Measurements from ENCODE around the gene TTC21A.

The TTC21A gene

DNA sequence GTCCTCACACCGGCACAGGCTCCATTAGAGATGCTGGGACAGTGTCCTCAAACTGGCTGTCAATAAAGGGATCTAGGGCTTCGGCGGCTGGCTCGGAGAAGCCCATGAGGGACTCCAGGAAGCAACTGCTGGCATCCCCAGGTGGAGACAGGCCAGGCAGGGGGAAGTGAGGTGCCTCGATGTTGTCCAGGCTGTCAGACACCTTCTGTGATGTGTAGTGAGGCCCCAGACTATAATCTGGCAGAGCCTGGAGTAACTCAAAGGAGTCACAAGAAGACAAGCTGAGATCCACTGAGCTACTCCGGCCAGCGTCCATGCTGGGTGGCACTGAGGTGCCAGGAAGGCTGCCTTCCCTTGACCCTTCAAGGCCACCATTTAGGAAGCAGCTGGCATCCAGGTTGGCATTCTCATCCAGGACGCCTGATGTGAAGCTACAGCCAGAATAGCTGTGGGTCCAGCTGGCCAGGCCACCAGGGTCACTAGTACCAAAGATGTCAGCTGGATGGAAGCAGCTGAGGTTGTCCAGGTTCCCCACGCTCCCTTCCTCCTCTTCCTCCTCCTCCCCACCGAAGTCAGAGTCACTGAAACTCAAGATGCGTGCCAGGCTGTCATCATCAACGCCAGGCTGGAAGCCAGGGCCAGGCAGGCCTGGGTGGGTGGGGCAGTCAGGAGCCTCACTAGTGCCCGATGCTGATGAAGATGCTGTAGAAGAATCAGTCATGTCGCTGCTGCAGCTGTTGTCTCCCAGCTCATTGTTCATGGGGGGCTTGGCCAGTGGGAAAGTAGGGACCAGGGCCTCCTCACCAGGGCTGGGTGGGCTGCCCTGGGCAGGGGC is 35.8 kb downstream of the TTC21A start:
- peak overlapping the region; percentile 31 for H3K27ac Mint-ChIP-seq
- H3K36me3 Mint-ChIP-seq, result peaks cover 18% of the 10 kb centered on the region
- DNase-seq (ENCODE audit: low spot score in 2 of 2) (no peak), ATAC-seq (ENCODE audit: low read depth) (no peak)
- no peaks in the 10 kb centered on the region for H3K27me3 Mint-ChIP-seq
- no peaks in the 10 kb centered on the region for H3K9me3 Mint-ChIP-seq
- H3K4me3 Mint-ChIP-seq, result no peak overlapping the region
- H3K4me1 Mint-ChIP-seq, result peaks cover 44% of the 10 kb centered on the region

DNA sequence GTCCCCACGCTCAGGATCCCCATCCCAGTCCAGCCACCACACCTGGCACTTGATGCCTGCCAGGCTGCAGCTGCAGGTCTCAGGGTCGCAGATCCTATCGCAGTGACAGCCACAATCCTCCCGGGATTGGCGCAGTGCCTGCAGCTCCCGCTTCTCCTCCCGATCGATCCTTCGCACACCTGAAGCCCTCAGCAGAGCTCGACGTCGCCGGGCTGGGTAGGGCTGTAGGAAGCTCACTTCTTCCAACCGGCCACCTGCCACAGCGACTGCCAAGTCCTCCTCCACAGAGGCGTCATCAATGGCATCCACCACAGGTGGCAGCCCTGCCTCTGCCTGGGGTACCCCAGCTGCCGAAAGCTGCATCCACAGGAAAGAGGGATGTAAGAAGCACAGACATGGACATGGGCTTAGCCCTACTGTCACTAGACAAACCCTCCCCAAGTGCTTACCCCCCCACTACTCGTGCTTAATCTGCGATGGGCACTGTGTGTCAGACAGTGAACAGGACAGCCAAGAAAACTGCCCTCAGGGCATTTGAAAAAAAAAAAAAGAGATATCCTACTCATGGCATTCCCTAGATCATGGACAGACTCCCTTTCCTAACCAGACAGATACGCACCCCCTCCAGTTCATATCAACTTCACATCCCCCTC is 36.7 kb downstream of the TTC21A start:
- ATAC-seq (ENCODE audit: low read depth) (no peak), DNase-seq (ENCODE audit: low spot score in 2 of 2) (no peak)
- H3K36me3 Mint-ChIP-seq, result peaks cover 18% of the 10 kb centered on the region
- H3K27ac Mint-ChIP-seq, result peak overlapping the region; percentile 75
- H3K9me3 Mint-ChIP-seq, result no peaks in the 10 kb centered on the region
- H3K4me1 Mint-ChIP-seq, result peaks cover 53% of the 10 kb centered on the region
- no peaks in the 10 kb centered on the region for H3K27me3 Mint-ChIP-seq
- no peak overlapping the region for H3K4me3 Mint-ChIP-seq

DNA sequence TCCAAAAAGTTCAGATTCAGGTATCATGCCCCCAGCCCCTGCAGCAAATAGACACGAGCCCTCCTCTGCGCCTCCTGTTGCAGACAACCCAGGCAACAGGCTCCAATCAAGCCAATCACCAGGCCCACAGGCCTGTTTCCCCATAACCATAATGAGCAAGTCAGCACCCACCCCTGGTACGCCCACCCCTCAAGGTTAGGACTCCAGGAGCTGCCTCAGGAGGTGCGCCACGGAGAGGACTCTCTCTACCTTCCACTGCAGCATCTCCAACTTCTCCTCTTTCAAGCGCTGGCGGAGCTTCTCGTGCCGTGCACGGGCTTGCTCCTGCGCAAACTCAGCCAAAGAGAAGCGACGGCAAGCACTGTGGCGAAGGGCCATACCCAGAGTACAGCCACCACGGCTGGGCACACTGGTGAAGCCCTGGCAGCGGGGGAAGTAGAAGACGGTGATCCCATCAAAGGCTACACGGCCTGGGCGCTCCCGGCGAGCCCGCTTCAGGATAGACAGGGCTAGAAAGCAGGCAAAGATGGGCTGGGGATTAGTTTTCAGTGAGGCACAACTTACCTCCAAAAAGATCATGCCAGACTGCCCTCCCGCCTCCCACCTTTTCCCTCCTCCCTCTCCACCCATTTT is 37.4 kb downstream of the TTC21A start:
- no peaks in the 10 kb centered on the region for H3K9me3 Mint-ChIP-seq
- ATAC-seq (ENCODE audit: low read depth), result no peak
- peaks cover 18% of the 10 kb centered on the region for H3K36me3 Mint-ChIP-seq
- no peak for DNase-seq (ENCODE audit: low spot score in 2 of 2)
- peak overlapping the region; percentile 75 for H3K27ac Mint-ChIP-seq
- no peak overlapping the region for H3K4me3 Mint-ChIP-seq
- H3K4me1 Mint-ChIP-seq, result peaks cover 60% of the 10 kb centered on the region
- no peaks in the 10 kb centered on the region for H3K27me3 Mint-ChIP-seq

DNA sequence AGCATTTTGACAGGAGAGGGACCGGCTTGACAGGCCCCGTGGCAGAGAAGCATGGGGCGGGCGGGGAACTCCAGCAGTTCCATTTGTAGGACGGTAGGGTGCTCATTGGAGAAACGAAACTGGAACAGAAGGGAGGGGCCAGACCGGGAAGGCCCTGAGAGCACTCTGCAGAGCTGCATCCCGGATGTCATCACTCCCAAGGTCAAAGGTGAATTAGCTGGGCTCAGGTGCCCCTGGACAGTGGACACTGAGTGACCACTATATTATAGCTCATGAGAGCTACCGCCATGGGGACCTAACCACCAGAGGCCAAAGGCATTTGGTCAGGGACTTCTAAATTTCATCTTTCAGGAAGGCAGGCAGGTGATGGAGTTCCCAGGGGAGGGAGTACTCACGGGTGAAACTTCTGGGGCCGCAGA is 38.6 kb downstream of the TTC21A start:
- Mint-ChIP-seq H3K27me3 (no peaks in the 10 kb centered on the region), H3K4me1 (peaks cover 64% of the 10 kb centered on the region), H3K36me3 (peaks cover 18% of the 10 kb centered on the region), H3K9me3 (no peaks in the 10 kb centered on the region), H3K27ac (peak overlapping the region; percentile 94), H3K4me3 (peak overlapping the region; percentile 57)
- ATAC-seq (ENCODE audit: low read depth) (peak; percentile 15), DNase-seq (ENCODE audit: low spot score in 2 of 2) (no peak)

DNA sequence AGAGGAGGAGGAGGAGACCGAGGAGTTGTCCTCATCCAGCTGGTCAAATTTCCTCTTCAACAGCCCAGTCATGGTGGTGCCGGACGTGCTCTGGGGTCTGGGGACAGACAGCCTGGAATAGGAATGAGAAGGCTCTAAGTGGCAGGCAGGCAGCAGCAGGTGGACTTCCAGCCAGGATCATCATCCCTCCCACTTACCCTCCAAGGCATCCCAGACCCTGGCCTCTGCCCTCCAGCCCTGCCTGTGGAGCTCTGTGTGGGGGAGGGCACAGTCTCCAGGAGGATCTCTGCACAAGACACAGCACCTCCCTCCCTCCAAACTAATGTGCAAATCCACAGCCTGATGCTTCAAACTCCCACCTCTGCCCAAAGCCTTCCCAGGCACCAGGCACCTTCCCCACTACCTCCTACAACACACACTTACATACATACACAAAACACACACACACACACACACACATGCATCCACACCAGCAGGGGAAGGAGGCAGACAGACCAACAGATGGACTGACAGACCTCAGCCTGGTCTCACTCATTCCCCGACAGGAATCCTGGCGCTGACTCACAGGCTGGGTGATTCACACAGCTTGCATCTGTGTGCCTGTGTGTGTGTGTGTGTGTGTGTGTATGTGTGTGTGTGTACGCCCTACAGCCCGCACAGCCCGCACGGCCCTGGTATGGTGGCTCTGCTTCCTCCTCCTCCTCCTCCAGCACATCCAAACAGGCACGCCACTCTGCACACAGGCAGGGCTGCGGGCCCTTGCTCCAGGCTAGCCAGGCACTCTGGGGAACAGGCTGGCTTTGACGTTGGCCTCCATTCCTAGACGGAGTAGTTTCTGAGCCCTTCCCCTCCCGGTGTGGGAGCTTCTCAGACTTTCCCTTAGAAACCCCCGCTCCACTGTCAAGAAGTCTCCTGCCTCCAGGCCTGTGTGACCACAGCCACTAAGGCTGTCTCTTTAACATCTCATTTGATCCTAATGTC is 39.4 kb downstream of the TTC21A start:
- ATAC-seq (ENCODE audit: low read depth) (peak; percentile 13), DNase-seq (ENCODE audit: low spot score in 2 of 2) (no peak)
- H3K4me3 Mint-ChIP-seq, result peak overlapping the region; percentile 74
- peaks cover 17% of the 10 kb centered on the region for H3K36me3 Mint-ChIP-seq
- H3K27ac Mint-ChIP-seq, result peak overlapping the region; percentile 94
- H3K9me3 Mint-ChIP-seq, result no peaks in the 10 kb centered on the region
- H3K27me3 Mint-ChIP-seq, result no peaks in the 10 kb centered on the region
- peaks cover 59% of the 10 kb centered on the region for H3K4me1 Mint-ChIP-seq

- ATAC-seq (ENCODE audit: low read depth) (peak; percentile 8), DNase-seq (ENCODE audit: low spot score in 2 of 2) (no peak)
- peak overlapping the region; percentile 74 for H3K4me3 Mint-ChIP-seq
- H3K27ac Mint-ChIP-seq, result peak overlapping the region; percentile 94
- no peaks in the 10 kb centered on the region for H3K27me3 Mint-ChIP-seq
- H3K9me3 Mint-ChIP-seq, result no peaks in the 10 kb centered on the region
- H3K36me3 Mint-ChIP-seq, result peaks cover 12% of the 10 kb centered on the region
- H3K4me1 Mint-ChIP-seq, result peaks cover 67% of the 10 kb centered on the region
These were observed 40.4 kb downstream of the TTC21A start for GRCh38 chr3:39147711-39148434.

- H3K4me3 Mint-ChIP-seq, result peak overlapping the region; percentile 74
- H3K4me1 Mint-ChIP-seq, result peaks cover 67% of the 10 kb centered on the region
- H3K27me3 Mint-ChIP-seq, result no peaks in the 10 kb centered on the region
- ATAC-seq (ENCODE audit: low read depth) (no peak), DNase-seq (ENCODE audit: low spot score in 2 of 2) (no peak)
- H3K36me3 Mint-ChIP-seq, result peaks cover 12% of the 10 kb centered on the region
- H3K27ac Mint-ChIP-seq, result peak overlapping the region; percentile 94
- H3K9me3 Mint-ChIP-seq, result no peaks in the 10 kb centered on the region
These were observed 41.1 kb downstream of the TTC21A start for GRCh38 chr3:39148435-39149058.

DNA sequence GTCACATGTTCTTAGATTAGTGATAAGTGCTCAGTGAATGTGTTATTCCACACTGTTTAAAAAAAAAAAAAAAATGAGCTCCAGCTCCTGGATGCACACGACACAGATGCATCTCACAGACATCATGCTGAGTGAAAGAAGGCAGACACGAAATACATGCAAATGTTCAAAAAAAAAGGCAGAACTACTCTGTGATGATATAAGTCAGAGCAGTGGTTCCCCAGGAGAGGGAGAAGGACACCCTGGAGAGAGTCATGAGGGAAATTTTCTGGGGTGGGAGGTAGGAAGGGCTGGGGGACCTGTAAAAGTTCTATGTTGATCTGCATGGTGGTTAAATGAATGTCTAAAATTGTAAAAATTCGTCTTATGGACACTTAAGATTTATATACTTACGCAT is 41.6 kb downstream of the TTC21A start:
- Mint-ChIP-seq H3K9me3 (no peaks in the 10 kb centered on the region), H3K27ac (peak overlapping the region; percentile 94), H3K36me3 (peaks cover 9% of the 10 kb centered on the region), H3K4me3 (peak overlapping the region; percentile 74), H3K4me1 (peaks cover 67% of the 10 kb centered on the region), H3K27me3 (no peaks in the 10 kb centered on the region)
- DNase-seq (ENCODE audit: low spot score in 2 of 2) (no peak), ATAC-seq (ENCODE audit: low read depth) (peak; percentile 9)

DNA sequence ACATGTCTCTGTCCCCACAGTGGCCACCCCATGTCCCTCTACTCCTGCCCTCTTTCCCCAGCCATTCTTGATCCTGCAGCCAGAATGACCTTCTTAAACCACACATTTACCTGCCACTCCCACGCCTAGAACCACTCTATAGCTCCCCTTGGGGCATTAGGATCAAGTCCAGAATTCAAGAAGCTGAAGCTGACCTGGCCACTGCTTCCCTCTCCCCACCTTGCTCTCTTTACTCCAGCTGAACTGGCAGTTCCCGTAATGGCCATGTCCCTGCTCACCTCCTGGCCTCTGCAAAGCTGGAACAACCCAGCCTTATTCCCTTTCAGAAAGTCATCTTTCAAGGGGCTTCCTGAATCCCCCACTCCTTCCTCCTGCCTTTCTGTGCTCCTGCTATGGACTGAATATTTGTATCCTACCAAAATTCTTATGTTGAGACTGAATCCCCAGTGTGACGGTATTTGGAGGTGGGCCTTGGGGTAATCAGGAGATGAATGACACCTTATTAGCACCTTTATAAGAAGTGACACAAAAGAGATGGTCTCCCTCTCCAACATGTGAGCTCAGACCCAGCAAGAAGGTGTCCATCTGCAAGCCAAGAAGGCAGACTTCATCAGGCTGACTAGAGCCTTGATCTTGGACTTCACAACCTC is 42.1 kb downstream of the TTC21A start:
- H3K4me3 Mint-ChIP-seq, result peak overlapping the region; percentile 33

DNA sequence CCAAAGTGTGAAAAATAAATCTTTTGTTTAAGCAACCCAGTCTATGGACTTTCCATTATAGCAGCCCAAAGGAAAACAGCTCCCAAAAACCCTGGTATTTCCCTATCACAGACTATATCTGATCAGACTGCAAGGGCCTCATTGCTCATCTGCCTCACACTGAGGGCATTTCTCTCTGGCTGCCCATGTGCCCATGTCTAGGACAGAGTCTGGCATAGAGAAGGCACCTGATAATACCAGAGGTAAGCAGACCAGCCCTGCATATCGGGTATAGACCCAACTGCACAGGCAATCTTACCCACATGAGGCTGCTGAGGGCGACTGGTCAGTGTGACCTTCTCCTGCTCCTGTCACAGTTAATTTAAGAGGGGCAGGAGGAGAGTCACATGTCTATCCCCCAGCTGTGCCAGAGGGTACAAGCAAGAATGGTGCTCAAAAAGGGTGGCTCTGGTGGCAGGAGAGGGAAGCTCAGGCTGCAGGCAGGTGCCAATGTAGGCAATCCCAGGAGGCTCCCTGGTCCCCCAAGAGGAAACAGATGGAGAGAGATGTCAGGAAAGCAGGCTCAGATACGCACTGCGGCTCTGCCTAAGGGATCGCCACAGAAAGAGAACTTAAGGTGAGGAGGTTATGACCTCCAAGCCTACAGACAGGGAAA is 42.8 kb downstream of the TTC21A start:
- DNase-seq (ENCODE audit: low spot score in 2 of 2), result no peak
- ATAC-seq (ENCODE audit: low read depth), result no peak
- peaks cover 67% of the 10 kb centered on the region for H3K4me1 Mint-ChIP-seq
- H3K36me3 Mint-ChIP-seq, result peaks cover 4% of the 10 kb centered on the region
- peak overlapping the region; percentile 94 for H3K27ac Mint-ChIP-seq
- H3K4me3 Mint-ChIP-seq, result peak overlapping the region; percentile 91
- H3K27me3 Mint-ChIP-seq, result no peaks in the 10 kb centered on the region
- no peaks in the 10 kb centered on the region for H3K9me3 Mint-ChIP-seq

More for the DNA sequence above, 42.1 kb downstream of the TTC21A start:
- no peak for ATAC-seq (ENCODE audit: low read depth)
- Mint-ChIP-seq H3K27ac (peak overlapping the region; percentile 94), H3K27me3 (no peaks in the 10 kb centered on the region), H3K36me3 (peaks cover 5% of the 10 kb centered on the region), H3K9me3 (no peaks in the 10 kb centered on the region), H3K4me1 (peaks cover 68% of the 10 kb centered on the region)
- no peak for DNase-seq (ENCODE audit: low spot score in 2 of 2)

GRCh38 chr3:39150803-39151631 is 43.5 kb downstream of the TTC21A start:
- ATAC-seq (ENCODE audit: low read depth) (no peak), DNase-seq (ENCODE audit: low spot score in 2 of 2) (no peak)
- Mint-ChIP-seq H3K27me3 (no peaks in the 10 kb centered on the region), H3K27ac (peak overlapping the region; percentile 94), H3K9me3 (no peaks in the 10 kb centered on the region), H3K36me3 (peaks cover 2% of the 10 kb centered on the region), H3K4me3 (peak overlapping the region; percentile 91), H3K4me1 (peaks cover 64% of the 10 kb centered on the region)
